Measurements from ENCODE around the gene NUDT16L1.

DNA sequence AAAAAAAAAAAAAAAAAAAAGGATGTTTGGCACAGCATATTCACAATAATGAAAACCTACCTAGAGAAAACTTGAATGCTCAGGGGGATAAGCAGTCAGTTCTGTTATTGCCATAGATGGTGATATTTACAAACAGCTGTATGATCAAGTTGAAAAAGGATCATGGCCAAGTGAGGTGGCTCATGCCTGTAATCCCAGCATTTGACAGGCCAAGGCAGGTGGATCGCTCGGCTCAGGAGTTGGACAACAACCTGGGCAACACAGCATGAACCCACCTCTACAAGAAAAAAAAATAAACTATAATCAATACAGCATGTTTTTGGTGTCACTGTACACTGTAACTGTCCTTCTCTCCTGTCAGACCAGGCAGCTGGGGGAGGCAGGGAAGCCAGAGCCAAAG, 21.6 kb downstream of the NUDT16L1 start:
- TF ChIP-seq, protein P1, sequence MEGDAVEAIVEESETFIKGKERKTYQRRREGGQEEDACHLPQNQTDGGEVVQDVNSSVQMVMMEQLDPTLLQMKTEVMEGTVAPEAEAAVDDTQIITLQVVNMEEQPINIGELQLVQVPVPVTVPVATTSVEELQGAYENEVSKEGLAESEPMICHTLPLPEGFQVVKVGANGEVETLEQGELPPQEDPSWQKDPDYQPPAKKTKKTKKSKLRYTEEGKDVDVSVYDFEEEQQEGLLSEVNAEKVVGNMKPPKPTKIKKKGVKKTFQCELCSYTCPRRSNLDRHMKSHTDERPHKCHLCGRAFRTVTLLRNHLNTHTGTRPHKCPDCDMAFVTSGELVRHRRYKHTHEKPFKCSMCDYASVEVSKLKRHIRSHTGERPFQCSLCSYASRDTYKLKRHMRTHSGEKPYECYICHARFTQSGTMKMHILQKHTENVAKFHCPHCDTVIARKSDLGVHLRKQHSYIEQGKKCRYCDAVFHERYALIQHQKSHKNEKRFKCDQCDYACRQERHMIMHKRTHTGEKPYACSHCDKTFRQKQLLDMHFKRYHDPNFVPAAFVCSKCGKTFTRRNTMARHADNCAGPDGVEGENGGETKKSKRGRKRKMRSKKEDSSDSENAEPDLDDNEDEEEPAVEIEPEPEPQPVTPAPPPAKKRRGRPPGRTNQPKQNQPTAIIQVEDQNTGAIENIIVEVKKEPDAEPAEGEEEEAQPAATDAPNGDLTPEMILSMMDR (IDR thresholded peaks at IDR 0.05; ENCODE audit: low read length): no peak
- no peak for TF ChIP-seq EZH2phosphoT487 (IDR thresholded peaks at IDR 0.05; ENCODE audit: low read length)
